ENCODE data around the gene NOP53.
"Not testable (repeated sequence)": the region's sequence is repeated elsewhere in the genome, so short reads cannot be mapped to it uniquely, and the experiment has no call there.

NOP53 gene

GRCh38 chr19:47757617-47758442 lies 12.5 kb downstream of the NOP53 start:
- TF ChIP-seq CTCF (IDR thresholded peaks at IDR 0.05; ENCODE audit: extremely low read depth, missing control alignments), result no peak
- DNase-seq (ENCODE audit: low spot score), result no peak

DNA sequence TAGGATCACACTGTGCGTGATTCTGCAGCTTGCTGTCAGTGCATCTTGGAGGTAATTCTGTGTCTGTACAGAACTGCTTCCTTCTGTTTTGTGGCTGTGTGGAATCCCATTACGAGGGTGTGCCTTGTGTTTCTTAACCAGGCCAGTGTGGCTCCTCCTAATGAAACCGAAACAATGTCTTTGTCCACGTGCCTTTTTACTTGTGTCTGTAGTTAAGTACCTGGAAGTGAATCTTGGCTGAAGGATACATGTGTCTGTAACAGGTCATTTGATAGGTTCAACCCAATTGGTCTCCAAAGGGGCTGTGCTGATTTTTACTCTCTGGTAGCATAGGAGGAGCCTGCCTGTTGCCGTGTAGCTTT lies 13.1 kb downstream of the NOP53 start:
- no peak for TF ChIP-seq CTCF (IDR thresholded peaks at IDR 0.05; ENCODE audit: extremely low read depth, missing control alignments)
- DNase-seq (ENCODE audit: low spot score), result no peak

DNA sequence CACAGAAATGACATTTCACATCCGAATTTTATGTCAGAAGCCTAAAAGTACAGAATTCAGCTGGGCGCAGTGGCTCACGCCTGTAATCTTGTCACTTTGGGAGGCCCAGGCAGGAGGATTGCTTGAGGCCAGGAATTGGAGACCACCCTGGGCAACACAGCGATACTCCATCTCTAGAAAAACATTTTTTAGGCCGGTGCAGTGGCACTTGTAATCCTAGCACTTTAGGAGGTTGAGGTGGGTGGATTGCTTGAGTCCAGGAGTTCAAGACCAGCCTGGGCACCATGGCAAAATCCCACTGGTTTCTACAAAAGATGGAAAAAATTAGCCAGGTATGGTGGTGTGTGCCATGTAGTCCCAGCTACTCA lies 15.3 kb downstream of the NOP53 start:
- no peak for DNase-seq (ENCODE audit: low spot score)

DNA sequence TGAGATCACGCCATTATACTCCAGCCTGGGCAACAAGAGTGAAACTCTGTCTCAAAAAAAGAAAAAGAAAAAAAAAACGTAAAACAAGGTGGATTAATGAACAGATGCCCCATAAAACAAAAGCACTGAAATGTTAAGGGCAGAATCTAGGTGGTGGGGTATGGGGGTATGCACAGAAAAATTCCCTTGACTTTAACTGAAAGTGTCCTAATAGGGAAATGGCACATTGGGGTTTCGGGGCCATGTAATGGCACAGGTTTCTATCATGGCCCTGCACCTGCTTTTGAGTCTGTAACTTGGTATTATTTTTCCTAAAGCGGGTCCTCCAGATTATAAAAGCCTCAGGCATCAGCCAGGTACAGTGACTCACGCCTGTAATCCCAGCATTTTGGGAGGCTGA lies 16.2 kb downstream of the NOP53 start:
- DNase-seq (ENCODE audit: low spot score), result no peak
- no peak for TF ChIP-seq CTCF (IDR thresholded peaks at IDR 0.05; ENCODE audit: extremely low read depth, missing control alignments)

More for the DNA sequence above, 15.3 kb downstream of the NOP53 start:
- no peak for TF ChIP-seq CTCF (IDR thresholded peaks at IDR 0.05; ENCODE audit: extremely low read depth, missing control alignments)

GRCh38 chr19:47762151-47762550 lies 16.8 kb downstream of the NOP53 start:
- DNase-seq (ENCODE audit: low spot score), result no peak
- no peak for TF ChIP-seq CTCF (IDR thresholded peaks at IDR 0.05; ENCODE audit: extremely low read depth, missing control alignments)

DNA sequence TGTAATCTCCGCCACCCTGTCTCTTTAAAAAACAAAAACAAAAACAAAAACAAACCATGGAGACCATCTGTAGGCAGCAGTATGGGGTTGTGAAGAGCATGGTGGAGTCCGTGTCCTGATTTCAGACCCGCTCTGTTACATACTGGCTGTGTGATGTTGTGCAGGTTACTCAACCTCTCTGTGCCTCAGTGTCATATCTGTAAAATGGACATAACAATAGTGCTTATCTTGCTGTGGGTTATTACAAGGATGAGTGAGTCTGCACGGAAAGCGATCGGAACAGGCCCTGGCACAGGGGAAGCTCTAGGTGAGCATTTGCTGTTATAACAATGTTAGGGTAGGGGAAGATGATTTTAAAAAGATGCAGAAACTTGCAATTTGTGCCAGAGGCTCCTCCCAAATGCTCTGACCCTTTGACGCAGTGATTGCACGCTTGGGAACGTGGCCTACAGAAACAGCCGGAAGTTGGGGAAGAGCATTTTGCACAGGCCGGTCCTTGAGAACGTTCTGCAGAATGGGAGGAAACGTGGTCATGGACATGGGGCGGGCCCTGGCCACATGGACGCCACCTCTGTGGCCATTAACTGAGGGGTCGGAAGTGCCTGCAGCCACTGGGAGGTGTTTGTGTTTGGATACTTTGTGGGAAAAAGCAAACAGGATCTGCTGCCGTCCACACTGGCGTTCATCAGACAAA lies 17.4 kb downstream of the NOP53 start:
- DNase-seq (ENCODE audit: low spot score), result no peak
- no peak for TF ChIP-seq CTCF (IDR thresholded peaks at IDR 0.05; ENCODE audit: extremely low read depth, missing control alignments)

DNA sequence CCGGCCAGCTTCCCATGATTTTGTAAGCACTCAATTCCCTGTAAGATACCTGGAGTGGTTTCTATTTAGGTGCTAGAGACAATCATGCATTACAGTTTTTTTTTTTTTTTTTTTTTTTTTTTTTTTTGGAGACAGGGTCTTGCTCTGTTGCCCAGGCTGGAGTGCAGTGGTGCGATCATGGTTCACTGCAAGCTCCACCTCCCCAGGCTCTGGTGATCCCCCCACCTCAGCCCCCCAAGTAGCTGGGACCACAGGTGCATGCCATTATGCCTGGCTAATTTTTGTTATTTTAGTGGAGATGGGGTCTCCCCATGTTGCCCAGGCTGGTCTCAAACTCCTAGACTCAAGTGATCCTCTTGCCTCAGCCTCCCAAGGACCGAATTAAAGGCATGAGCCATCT lies 19.4 kb downstream of the NOP53 start:
- not testable (repeated sequence) for DNase-seq (ENCODE audit: low spot score)

Measured in GM20000 (cell line).